ENCODE data around the gene PLXNA1. TPM values are rescaled to one million over a fixed set of nuclear protein-coding genes. Genes with fewer than 3 reads are reported as not detected.

Gene PLXNA1
- total RNA-seq, 2 experiments from 2014 or later: 6.6 to 7.5 TPM

DNA sequence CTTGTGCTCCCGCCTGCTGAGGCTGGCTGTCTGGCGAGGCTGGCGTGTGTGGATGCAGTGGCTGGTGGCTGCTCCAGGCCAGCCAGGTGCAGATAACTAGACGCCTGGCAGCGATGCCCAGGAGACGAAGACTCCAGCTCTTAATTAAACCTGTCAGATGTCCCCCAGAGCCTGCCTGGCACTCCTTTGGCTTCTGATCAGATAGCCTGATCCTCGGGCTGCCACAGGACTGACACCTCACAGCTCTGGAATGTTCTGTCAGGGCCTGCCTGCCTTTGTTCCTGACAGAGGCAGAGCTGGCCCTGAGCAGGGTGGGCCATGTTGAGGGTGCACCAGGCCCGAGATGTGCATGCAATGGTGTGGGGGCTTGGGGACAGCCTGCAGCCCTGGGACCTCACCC lies 36.5 kb downstream of the PLXNA1 start:
- Mint-ChIP-seq H3K27me3 (no peaks in the 10 kb centered on the region), H3K4me1 (no peaks in the 10 kb centered on the region), H3K9me3 (no peaks in the 10 kb centered on the region), H3K36me3 (no peaks in the 10 kb centered on the region), H3K4me3 (no peak overlapping the region), H3K27ac (no peak overlapping the region)
- DNase-seq: no peak

DNA sequence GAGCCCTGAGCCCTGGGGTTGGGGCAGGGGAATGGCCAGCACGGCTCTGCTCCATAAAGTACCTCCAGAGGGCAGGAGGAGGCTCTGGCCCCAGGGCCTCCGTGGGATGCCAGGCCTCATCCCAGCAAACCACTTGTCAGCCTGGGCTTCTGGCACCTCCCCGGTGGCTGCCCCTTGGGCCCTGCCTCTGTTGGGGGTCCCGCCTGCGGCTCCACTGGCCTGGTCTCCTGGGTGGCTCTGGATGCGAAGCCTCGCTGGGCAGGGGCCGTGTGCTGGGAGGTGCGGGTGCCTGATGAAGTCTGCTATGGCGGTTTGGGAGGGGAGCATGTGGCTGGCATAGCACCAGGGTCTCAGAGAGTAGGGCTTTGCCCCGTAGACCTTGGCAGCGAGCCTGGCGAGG lies 37.6 kb downstream of the PLXNA1 start:
- no peak for DNase-seq
- Mint-ChIP-seq H3K36me3 (no peaks in the 10 kb centered on the region), H3K27ac (no peak overlapping the region), H3K27me3 (no peaks in the 10 kb centered on the region), H3K4me3 (no peak overlapping the region), H3K4me1 (peaks cover 1% of the 10 kb centered on the region), H3K9me3 (no peaks in the 10 kb centered on the region)

GRCh38 chr3:127022849-127023248 lies 39.9 kb downstream of the PLXNA1 start:
- no peak for DNase-seq

GRCh38 chr3:127025456-127025855 lies 42.5 kb downstream of the PLXNA1 start:
- H3K4me1 Mint-ChIP-seq: peaks cover 1% of the 10 kb centered on the region
- DNase-seq: no peak
- no peaks in the 10 kb centered on the region for H3K27me3 Mint-ChIP-seq
- no peak overlapping the region for H3K4me3 Mint-ChIP-seq
- no peak overlapping the region for H3K27ac Mint-ChIP-seq
- no peaks in the 10 kb centered on the region for H3K9me3 Mint-ChIP-seq
- no peaks in the 10 kb centered on the region for H3K36me3 Mint-ChIP-seq

More at GRCh38 chr3:127022849-127023248, 39.9 kb downstream of the PLXNA1 start:
- H3K27ac Mint-ChIP-seq: no peak overlapping the region
- no peaks in the 10 kb centered on the region for H3K9me3 Mint-ChIP-seq
- H3K4me1 Mint-ChIP-seq: peaks cover 1% of the 10 kb centered on the region
- no peaks in the 10 kb centered on the region for H3K27me3 Mint-ChIP-seq
- H3K36me3 Mint-ChIP-seq: no peaks in the 10 kb centered on the region
- no peak overlapping the region for H3K4me3 Mint-ChIP-seq

- Mint-ChIP-seq H3K27ac (no peak overlapping the region), H3K4me1 (peaks cover 1% of the 10 kb centered on the region), H3K36me3 (no peaks in the 10 kb centered on the region), H3K9me3 (no peaks in the 10 kb centered on the region), H3K4me3 (no peak overlapping the region), H3K27me3 (no peaks in the 10 kb centered on the region)
- no peak for DNase-seq
Measured at GRCh38 chr3:127026036-127026435, 43.1 kb downstream of the PLXNA1 start.

GRCh38 chr3:127026661-127027060 lies 43.7 kb downstream of the PLXNA1 start:
- Mint-ChIP-seq H3K27ac (no peak overlapping the region), H3K4me1 (peaks cover 1% of the 10 kb centered on the region), H3K27me3 (no peaks in the 10 kb centered on the region), H3K36me3 (peaks cover 3% of the 10 kb centered on the region), H3K9me3 (no peaks in the 10 kb centered on the region), H3K4me3 (no peak overlapping the region)
- DNase-seq: no peak

- Mint-ChIP-seq H3K9me3 (no peaks in the 10 kb centered on the region), H3K36me3 (peaks cover 3% of the 10 kb centered on the region), H3K27ac (no peak overlapping the region), H3K27me3 (no peaks in the 10 kb centered on the region), H3K4me1 (peaks cover 1% of the 10 kb centered on the region), H3K4me3 (no peak overlapping the region)
- no peak for DNase-seq
Measured at GRCh38 chr3:127027061-127027735, 44.3 kb downstream of the PLXNA1 start.

GRCh38 chr3:127027811-127028548 lies 45.1 kb downstream of the PLXNA1 start:
- Mint-ChIP-seq H3K27me3 (no peaks in the 10 kb centered on the region), H3K36me3 (peaks cover 3% of the 10 kb centered on the region), H3K9me3 (no peaks in the 10 kb centered on the region), H3K27ac (no peak overlapping the region), H3K4me3 (no peak overlapping the region), H3K4me1 (peaks cover 1% of the 10 kb centered on the region)
- no peak for DNase-seq

DNA sequence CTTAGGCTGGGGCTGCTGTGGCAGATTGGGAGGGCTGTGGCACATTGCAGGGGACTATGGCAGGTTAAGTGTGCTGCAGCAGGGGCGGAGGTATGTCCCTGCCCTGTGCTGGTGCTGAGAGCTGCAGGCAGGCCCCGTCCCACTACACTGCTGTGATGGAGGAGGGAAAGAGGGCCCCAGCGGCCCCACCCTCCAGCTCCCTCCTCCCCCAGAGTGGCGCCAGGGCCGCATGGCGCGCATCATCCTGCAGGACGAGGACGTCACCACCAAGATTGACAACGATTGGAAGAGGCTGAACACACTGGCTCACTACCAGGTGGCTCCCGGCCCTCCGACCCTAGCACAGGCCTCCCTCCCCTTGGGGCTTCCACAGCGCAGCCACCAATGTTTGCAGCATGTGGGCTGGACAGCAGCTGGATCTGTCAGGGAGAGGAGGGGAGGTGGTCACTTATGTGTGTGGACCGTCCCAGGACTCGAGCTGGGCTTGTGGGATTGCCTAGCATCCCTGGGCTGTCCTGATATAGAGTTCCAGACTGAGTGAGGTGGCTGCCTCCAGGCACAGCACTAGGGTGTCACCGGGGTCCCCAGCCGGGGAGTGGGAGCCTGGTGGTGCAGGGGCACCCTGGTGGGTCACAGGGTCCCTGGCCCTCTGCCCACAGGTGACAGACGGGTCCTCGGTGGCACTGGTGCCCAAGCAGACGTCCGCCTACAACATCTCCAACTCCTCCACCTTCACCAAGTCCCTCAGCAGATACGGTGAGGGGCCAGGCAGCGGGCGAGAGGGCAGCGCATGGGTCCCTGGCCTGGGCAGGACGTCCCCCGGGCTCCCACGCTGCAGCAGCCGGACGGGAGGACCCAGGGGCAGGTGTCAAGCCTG lies 46.1 kb downstream of the PLXNA1 start:
- peaks cover 3% of the 10 kb centered on the region for H3K36me3 Mint-ChIP-seq
- H3K27ac Mint-ChIP-seq: no peak overlapping the region
- no peak overlapping the region for H3K4me3 Mint-ChIP-seq
- H3K9me3 Mint-ChIP-seq: no peaks in the 10 kb centered on the region
- peaks cover 1% of the 10 kb centered on the region for H3K4me1 Mint-ChIP-seq
- H3K27me3 Mint-ChIP-seq: no peaks in the 10 kb centered on the region
- no peak for DNase-seq

DNA sequence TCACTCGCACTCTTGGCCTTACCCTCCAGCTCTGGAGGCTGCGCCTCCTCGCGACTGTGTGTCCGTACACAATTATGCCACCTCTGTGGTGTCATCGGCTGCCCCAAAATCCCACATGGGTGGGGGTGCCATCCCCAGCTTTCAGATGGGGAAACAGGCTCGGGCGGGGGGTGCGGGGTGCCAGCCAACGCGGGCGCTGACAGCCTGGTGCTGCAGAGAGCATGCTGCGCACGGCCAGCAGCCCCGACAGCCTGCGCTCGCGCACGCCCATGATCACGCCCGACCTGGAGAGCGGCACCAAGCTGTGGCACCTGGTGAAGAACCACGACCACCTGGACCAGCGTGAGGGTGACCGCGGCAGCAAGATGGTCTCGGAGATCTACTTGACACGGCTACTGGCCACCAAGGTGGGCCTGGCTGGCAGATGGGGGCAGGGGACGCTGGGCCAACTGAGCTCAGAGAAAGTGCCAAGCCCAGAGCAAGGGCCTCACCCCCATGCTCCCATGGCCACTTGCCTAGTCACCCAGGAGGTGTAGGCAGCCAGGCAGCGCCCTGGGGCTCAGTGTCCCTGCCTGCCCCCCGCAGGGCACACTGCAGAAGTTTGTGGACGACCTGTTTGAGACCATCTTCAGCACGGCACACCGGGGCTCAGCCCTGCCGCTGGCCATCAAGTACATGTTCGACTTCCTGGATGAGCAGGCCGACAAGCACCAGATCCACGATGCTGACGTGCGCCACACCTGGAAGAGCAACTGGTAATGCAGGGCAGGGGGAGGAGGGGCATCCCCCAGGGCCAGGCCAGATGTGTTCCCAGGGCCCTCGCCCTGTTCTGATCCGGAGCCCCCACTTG lies 47.0 kb downstream of the PLXNA1 start:
- H3K27me3 Mint-ChIP-seq: no peaks in the 10 kb centered on the region
- H3K27ac Mint-ChIP-seq: no peak overlapping the region

GRCh38 chr3:127030508-127031412 lies 47.8 kb downstream of the PLXNA1 start:
- H3K9me3 Mint-ChIP-seq: no peaks in the 10 kb centered on the region
- peaks cover 3% of the 10 kb centered on the region for H3K36me3 Mint-ChIP-seq
- H3K27ac Mint-ChIP-seq: no peak overlapping the region
- DNase-seq: no peak
- no peaks in the 10 kb centered on the region for H3K27me3 Mint-ChIP-seq
- H3K4me1 Mint-ChIP-seq: no peaks in the 10 kb centered on the region
- H3K4me3 Mint-ChIP-seq: no peak overlapping the region

More for the DNA sequence above, 47.0 kb downstream of the PLXNA1 start:
- Mint-ChIP-seq H3K4me3 (no peak overlapping the region), H3K36me3 (peaks cover 3% of the 10 kb centered on the region), H3K4me1 (peaks cover 1% of the 10 kb centered on the region), H3K9me3 (no peaks in the 10 kb centered on the region)
- no peak for DNase-seq

GRCh38 chr3:127031413-127031810 lies 48.5 kb downstream of the PLXNA1 start:
- H3K27me3 Mint-ChIP-seq: no peaks in the 10 kb centered on the region
- H3K27ac Mint-ChIP-seq: no peak overlapping the region
- peaks cover 3% of the 10 kb centered on the region for H3K36me3 Mint-ChIP-seq
- H3K4me1 Mint-ChIP-seq: no peaks in the 10 kb centered on the region
- no peak for DNase-seq
- no peak overlapping the region for H3K4me3 Mint-ChIP-seq
- no peaks in the 10 kb centered on the region for H3K9me3 Mint-ChIP-seq

DNA sequence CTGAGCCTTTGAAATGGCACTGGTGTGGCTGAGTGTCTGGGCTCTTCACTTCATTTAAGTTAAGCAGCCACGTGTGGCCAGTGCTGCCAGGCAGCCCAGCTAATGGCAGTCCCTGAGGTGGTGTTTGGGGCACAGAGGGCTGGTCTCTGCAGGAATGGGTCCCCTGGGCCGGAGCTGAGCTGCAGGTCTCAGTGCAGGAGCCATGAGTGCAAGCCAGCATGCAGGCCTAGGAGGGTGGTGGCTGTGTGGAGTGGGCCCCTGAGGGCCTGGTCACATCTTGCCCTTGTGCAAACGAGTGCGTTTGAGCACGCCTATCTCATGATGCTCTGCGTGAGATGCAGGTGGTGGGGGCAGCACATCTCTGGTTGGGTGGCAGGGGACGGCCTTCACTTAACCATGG lies 48.9 kb downstream of the PLXNA1 start:
- Mint-ChIP-seq H3K36me3 (peaks cover 3% of the 10 kb centered on the region), H3K27me3 (no peaks in the 10 kb centered on the region), H3K27ac (no peak overlapping the region), H3K4me1 (no peaks in the 10 kb centered on the region), H3K9me3 (no peaks in the 10 kb centered on the region), H3K4me3 (no peak overlapping the region)
- no peak for DNase-seq

Measured in activated naive CD8-positive, alpha-beta T cell treated with anti-CD3 and anti-CD28 coated beads for 36 hours (primary cell).